NOMO-1 treated with dmso at 0.1 percent for 144 hours (cell line): ENCODE data around the gene WNT16.
"Not testable (repeated sequence)": the region's sequence is repeated elsewhere in the genome, so short reads cannot be mapped to it uniquely, and the experiment has no call there.

ENCODE experiments used
- DNase-seq: peaks from one replicate; lab custom pipeline; 2025; ENCODE audit not compliant: unreplicated experiment; lab: John Stamatoyannopoulos, UW

Gene WNT16

GRCh38 chr7:121328508-121329190 lies at the start of gene WNT16:
Gene WNT16 (plus strand): TSS chr7:121329000. CDS start chr7:121329293, 293 bp downstream.
- DNase-seq: no peak

DNA sequence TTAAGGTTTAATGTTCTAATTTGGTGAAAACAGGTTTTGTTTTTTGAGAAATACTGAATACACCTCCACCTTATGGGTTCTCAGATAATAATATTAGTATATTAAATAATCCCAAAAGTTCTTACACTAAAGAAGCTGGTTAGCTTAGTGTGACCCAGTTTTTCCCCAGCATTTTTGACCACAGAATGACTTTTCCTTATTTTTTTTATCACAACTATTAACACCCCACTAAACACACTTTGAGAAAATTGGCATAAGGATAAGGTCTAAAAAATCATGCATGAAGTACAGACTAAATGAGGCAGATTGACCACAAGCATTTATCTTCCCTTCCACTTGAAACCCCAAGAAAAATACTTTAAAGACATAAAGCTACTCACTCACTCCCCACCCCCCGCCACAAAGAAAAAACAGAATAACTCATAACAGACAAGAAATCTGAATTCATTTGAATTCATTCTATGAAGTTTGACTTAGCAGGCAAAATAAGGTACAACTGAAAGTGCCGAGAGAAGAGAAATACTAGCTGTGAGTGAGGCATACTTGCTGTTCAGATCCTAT lies 49.7 kb upstream of the WNT16 start:
- DNase-seq: no peak

DNA sequence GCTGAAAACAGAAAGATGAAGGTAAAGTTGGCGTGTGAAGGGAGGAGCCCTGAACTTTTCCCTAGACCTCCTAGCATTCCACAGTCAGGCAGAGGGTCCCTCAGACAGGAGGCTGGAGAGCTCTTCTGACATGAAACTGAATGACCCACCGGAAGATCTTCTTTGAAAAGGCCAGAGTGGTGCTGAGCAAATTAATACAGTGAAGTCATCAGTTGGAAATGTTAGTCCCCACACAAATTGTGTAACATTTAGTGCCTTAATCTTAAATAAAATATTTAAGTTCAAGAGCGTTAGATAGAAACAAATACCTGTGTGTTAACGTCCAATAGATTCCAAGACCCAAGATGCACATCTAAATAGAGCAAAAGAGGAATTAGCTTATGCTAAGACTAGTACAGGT lies 49.0 kb upstream of the WNT16 start:
- no peak for DNase-seq

DNA sequence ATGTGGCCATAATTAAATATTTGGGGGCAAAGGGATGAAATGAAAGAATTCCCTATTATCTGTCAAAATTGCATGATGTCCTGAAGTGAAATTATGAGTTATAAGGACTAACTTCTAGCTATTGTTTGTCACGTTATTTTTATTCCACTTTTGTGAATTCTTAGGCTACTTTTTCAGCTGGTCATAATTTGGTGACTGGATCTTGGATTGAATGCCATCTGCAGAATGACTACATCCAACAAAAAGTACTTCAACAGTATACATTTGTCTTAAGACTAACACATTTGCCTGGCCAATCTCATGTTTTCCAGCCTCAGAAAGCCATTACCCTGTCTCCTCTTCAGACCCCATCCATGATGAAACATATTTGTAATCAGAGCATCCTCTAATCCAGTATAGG lies 48.1 kb upstream of the WNT16 start:
- DNase-seq: no peak

GRCh38 chr7:121282129-121282528 lies 46.7 kb upstream of the WNT16 start:
- no peak for DNase-seq

GRCh38 chr7:121285066-121285667 lies 43.6 kb upstream of the WNT16 start:
- DNase-seq: no peak

GRCh38 chr7:121286186-121286585 lies 42.6 kb upstream of the WNT16 start:
- DNase-seq: no peak

- no peak for DNase-seq
Measured at GRCh38 chr7:121286742-121287734, 41.8 kb upstream of the WNT16 start.

GRCh38 chr7:121288894-121289293 lies 39.9 kb upstream of the WNT16 start:
- DNase-seq: no peak

GRCh38 chr7:121289930-121290329 lies 38.9 kb upstream of the WNT16 start:
- not testable (repeated sequence) for DNase-seq

GRCh38 chr7:121294448-121294992 lies 34.3 kb upstream of the WNT16 start:
- no peak for DNase-seq

GRCh38 chr7:121297843-121298242 lies 31.0 kb upstream of the WNT16 start:
- no peak for DNase-seq

DNA sequence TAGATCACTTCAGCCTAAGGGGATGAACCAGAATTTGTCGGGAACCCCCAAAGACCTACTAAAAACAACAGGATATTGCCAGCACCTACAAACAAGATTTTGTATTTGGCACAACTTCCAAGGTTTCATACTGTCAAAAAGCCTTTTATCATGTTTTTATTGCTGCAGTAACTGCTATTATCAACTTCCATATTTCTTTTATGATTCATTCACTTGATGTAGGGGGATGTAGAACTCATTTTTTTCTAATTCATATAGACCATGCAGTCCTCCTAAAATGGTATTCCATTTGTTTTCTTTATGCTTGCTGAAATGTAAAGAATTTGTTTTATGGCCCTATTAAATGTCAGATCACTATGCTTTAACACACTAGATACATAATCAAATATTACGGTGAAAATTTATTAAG lies 30.0 kb upstream of the WNT16 start:
- no peak for DNase-seq

GRCh38 chr7:121300685-121301420 lies 27.9 kb upstream of the WNT16 start:
- no peak for DNase-seq

GRCh38 chr7:121301446-121302213 lies 27.2 kb upstream of the WNT16 start:
- no peak for DNase-seq

DNA sequence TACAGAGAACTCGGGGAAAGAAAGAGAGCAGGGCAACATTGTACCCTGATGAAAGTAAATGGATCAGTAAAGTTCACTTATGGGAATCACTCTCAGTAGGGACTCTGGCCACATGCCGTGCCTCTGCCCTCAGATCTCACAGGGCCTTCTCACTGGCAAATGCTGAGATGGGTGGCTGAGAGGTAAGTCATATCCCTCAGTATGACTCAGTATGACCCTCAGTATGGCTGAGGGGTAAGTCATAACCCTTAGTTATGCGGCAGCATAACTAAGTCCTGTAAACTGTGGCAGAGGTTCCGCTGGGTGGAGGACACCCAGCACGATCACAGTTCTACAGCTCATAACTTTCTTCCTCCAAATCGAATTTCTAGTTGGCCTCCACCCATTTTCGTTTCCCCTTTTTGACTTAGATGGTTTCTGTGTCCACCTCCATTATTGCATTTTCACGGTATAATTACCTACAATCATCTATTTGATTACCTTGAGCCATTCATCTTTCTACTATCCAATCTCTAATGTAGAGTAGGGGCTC lies 26.5 kb upstream of the WNT16 start:
- DNase-seq: peak; percentile 63

- no peak for DNase-seq
Measured at GRCh38 chr7:121303422-121304101, 25.2 kb upstream of the WNT16 start.

DNA sequence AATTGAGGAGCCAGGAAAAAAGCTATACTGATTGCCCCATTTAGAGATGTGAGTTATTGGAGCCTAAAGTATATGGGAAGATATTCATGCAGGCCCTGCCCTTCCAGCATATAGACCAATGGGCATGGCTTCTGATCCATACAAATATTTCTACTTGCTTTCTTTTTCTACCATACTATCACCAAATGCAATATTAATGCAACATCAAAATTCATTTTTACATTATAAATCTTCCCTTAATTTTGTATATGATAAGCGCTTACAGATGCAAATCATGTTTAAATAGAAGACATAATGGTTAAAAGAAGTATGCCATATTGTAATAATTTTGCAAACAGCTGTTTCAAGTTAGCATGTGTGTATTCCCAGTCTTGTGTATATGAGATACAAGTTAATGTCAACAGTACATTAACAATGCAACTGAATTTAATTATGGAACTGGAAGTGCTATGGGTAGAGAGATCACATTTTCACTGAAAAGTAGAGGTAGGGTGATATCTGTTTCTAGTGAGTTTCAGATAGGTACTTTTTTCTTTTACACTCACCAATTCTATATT lies 24.6 kb upstream of the WNT16 start:
- no peak for DNase-seq
